ENCODE data around the gene ISCU. TPM values are rescaled to one million over a fixed set of nuclear protein-coding genes. Genes with fewer than 3 reads are reported as not detected.

ISCU gene
- total and polyA plus RNA-seq, 8 donors, result 83.3 to 256 (median 165) TPM

DNA sequence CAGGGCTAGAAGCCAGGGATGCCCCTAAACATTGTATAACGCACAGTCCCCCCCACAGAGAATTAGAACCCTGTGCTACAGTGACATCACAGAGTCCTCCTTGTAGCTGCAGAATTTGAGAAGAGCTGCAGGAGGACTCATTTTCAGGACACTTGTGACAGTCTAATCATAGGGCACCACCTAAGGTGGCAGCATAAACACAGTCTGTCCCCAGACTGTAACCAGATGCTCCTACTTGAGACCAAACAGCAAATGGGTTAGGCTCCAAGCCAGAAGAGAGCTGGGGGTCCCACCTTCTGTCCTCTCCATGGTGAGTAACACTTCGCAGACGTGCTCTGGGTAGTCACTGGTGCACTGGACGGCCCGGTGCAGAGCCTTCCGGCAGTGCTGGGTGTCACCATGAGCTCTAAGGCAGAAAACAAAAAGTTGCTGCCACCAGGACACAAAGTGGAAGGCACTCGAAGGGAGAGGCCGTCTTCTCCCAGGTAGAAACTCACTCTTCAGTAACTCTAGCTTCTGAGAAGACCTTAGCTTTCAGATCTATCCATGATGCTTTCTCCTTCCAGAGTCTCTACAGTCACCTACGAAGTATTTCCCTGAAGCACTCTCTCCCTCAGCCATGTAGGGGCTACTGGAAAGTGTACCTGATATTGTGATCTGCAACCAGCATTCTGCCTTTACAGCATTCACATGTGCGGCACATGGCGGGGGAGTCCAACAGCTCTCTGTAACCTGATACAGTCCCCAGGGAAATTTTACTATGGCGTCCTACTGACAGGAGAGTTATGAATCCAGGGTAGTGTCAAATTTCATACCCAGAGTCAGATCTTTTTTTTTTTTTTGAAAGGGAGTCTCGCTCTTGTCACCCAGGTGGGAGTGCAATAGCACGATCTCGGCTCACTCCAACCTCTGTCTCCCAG lies 30.2 kb upstream of the ISCU start:
- TF ChIP-seq POLR2AphosphoS5 (IDR thresholded peaks at IDR 0.05) (no peak), POLR2A (IDR thresholded peaks at IDR 0.05) (no peak), EP300 (IDR thresholded peaks at IDR 0.05) (no peak)
- TF ChIP-seq, protein P1, sequence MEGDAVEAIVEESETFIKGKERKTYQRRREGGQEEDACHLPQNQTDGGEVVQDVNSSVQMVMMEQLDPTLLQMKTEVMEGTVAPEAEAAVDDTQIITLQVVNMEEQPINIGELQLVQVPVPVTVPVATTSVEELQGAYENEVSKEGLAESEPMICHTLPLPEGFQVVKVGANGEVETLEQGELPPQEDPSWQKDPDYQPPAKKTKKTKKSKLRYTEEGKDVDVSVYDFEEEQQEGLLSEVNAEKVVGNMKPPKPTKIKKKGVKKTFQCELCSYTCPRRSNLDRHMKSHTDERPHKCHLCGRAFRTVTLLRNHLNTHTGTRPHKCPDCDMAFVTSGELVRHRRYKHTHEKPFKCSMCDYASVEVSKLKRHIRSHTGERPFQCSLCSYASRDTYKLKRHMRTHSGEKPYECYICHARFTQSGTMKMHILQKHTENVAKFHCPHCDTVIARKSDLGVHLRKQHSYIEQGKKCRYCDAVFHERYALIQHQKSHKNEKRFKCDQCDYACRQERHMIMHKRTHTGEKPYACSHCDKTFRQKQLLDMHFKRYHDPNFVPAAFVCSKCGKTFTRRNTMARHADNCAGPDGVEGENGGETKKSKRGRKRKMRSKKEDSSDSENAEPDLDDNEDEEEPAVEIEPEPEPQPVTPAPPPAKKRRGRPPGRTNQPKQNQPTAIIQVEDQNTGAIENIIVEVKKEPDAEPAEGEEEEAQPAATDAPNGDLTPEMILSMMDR (IDR thresholded peaks at IDR 0.05), result no peak
- 90 to 94% (median 94%) methylated on average over 15 of the region's 15 CpGs for WGBS, 5 donors
- no peak overlapping the region for H3K27ac ChIP-seq
- H3K4me1 ChIP-seq, result no peaks in the 10 kb centered on the region
- no peaks in the 10 kb centered on the region for H3K27me3 ChIP-seq
- H3K36me3 ChIP-seq, result peaks cover 77 to 100% (median 99%) of the 10 kb centered on the region in 4 donors
- intact Hi-C loops (cut with DNase I; ENCODE audit: low total_unique reads), result no loop called here
- DNase-seq, result no peak
- H3K9me3 ChIP-seq, result no peaks in the 10 kb centered on the region
- no peak overlapping the region for H3K4me3 ChIP-seq

DNA sequence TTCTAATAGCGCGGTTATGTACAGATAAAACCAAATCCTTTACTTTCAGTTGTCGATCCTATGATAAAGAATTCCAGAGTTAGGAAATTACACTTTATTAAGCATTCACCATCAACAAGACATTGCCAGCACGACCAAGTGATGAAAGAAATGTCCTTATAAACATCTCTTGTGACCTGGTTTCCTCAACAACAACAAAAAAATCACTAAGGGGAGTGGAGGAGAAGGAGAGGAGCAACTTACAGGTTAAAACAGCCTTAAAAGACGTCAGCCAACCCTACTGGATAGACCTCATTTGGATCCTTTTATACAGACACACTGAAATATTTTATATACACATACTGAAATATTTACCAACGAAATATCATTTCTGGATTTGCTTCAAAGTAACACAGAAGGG lies 24.2 kb upstream of the ISCU start:
- 69 to 89% (median 78%) methylated on average over 6 of the region's 6 CpGs for WGBS, 5 donors
- Histone ChIP-seq H3K4me3 (no peak overlapping the region), H3K36me3 (peaks cover 36 to 91% (median 78%) of the 10 kb centered on the region in 4 donors), H3K27me3 (no peaks in the 10 kb centered on the region), H3K27ac (no peak overlapping the region), H3K9me3 (no peaks in the 10 kb centered on the region), H3K4me1 (peaks cover 0 to 33% (median 4%) of the 10 kb centered on the region in 4 donors)
- DNase-seq, result no peak
- intact Hi-C loops (cut with DNase I; ENCODE audit: low total_unique reads), result no loop called here
- no peak for TF ChIP-seq EP300 (IDR thresholded peaks at IDR 0.05)
- TF ChIP-seq POLR2AphosphoS5 (IDR thresholded peaks at IDR 0.05), result no peak
- TF ChIP-seq POLR2A (IDR thresholded peaks at IDR 0.05), result no peak
- TF ChIP-seq, protein P1 (IDR thresholded peaks at IDR 0.05), result no peak

DNA sequence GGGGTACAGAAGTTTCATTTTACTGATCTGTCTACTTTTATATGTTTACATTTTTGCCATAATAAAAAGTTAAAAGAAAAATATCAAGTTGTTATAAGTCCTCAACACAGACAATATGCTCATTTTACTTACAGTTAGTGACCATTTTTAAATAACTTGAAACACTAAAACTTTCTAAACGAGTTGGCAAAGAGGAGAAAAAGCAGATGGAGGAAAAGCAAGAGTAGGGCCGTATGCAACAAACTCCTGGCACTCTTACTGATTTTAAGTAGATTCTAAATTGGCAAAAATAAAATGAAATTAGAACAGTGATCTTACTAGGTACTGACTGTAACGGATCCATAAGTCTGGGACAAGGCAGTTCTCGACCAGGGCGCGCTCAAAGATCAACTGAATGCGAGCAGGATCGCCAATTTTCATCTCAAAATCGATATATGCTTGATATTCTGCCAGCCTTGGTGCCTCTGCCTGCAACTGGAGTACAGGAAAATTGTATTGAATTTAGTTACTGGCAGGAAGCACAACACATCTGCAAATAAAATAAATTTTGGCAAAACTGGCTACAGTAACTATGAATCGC lies 23.7 kb upstream of the ISCU start:
- DNase-seq, result no peak
- no peak overlapping the region for H3K4me3 ChIP-seq
- H3K4me1 ChIP-seq, result peaks cover 0 to 33% (median 4%) of the 10 kb centered on the region in 4 donors
- H3K27me3 ChIP-seq, result no peaks in the 10 kb centered on the region
- H3K36me3 ChIP-seq, result peaks cover 41 to 91% (median 79%) of the 10 kb centered on the region in 4 donors
- no peak overlapping the region for H3K27ac ChIP-seq
- TF ChIP-seq, protein P1 (IDR thresholded peaks at IDR 0.05), result no peak
- TF ChIP-seq EP300 (IDR thresholded peaks at IDR 0.05), result no peak
- 93 to 97% (median 95%) methylated on average over 10 of the region's 10 CpGs for WGBS, 5 donors
- H3K9me3 ChIP-seq, result no peaks in the 10 kb centered on the region
- intact Hi-C loops (cut with DNase I; ENCODE audit: low total_unique reads), result no loop called here

DNA sequence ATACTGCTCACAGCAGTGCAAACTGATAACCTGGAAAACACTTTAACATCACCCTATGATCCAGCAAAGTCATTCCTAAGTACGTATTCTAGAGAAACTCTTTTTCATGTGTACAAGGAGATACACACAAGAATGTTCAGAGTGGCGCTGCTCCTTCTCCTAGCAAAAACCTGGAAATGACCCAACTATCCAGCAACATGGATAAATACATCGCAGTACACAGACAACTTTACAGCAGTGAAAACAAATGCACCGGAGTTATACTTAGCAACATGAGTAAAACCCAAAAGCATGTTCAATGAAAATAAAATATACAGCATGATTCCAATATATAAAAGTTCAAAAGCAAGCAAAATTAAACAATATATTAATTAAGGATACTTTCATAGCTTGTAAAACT lies 20.1 kb upstream of the ISCU start:
- H3K9me3 ChIP-seq, result no peaks in the 10 kb centered on the region
- H3K4me1 ChIP-seq, result peaks cover 0 to 33% (median 4%) of the 10 kb centered on the region in 4 donors
- 72 to 88% (median 83%) methylated on average over 4 of the region's 4 CpGs for WGBS, 5 donors
- TF ChIP-seq EP300 (IDR thresholded peaks at IDR 0.05) (no peak), POLR2AphosphoS5 (IDR thresholded peaks at IDR 0.05) (no peak), POLR2A (IDR thresholded peaks at IDR 0.05) (no peak)
- TF ChIP-seq, protein P1 (IDR thresholded peaks at IDR 0.05), result no peak
- no peaks in the 10 kb centered on the region for H3K27me3 ChIP-seq
- intact Hi-C loops (cut with DNase I; ENCODE audit: low total_unique reads), result no loop called here
- H3K36me3 ChIP-seq, result peaks cover 54 to 91% (median 79%) of the 10 kb centered on the region in 4 donors
- H3K4me3 ChIP-seq, result no peak overlapping the region
- no peak overlapping the region for H3K27ac ChIP-seq
- DNase-seq, result no peak

Measured in stomach (tissue), 9 donors.